Measurements from ENCODE around the gene TIMM13.
"Not testable (repeated sequence)": the region's sequence is repeated elsewhere in the genome, so short reads cannot be mapped to it uniquely, and the experiment has no call there.

The TIMM13 gene

DNA sequence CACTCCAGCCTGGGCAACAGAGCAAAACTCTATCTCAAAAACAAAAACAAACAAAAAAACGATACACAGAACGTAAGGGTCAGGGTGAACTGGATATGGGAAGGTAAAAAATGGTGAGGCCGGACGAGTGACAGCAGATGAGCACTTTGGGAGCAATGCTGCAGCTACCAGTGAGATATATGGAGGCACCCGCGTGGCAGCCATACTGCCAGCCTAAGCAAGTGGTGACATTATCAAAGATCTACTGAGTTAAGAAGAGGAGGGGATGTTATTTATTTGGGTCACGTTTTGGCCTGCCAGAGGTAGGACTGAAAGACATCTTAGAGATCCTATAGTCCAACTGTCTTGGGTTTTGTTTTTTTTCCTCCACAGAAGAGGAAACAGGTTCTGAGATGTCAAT is 14.2 kb downstream of the TIMM13 start:
- no peak for DNase-seq

DNA sequence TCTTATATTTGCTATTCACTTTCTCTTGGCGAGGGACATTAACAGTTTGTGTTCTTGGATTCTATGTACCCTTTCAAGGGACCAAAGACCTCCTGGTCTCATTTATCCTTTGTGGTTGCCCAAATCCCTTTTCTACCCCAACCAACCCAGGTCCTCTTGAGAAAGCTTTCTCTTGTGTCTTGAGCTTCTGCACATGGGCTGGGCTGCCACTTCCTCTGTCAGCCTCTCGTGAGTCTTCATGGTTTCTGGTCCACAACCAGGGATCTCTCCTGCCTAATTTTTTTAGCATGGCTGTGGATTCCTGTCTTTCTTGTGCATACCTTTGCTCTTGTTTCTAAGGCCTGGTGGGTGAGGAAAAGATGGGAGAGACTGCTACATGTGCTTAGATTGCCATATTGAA is 14.9 kb downstream of the TIMM13 start:
- DNase-seq, result no peak

GRCh38 chr19:2411709-2412108 is 15.7 kb downstream of the TIMM13 start:
- no peak for DNase-seq

DNA sequence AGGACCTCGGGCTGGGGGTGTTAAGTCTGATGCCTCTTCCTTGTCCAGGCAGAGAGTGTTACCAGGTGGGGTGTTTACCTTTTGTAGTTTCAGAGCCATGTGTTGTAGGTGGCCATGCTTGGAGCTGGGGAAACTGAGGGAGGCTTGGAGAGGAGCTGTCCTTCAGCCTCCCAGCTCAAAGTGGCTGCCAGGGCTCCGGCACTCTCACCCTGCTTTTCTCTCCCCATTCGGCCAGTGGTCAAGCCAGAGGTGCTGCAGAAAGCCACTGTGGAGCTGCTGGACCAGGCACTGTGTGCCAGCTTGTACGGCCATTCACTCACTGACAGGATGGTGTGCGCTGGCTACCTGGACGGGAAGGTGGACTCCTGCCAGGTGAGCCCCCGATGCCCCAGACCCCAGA is 17.4 kb downstream of the TIMM13 start:
- no peak for DNase-seq

GRCh38 chr19:2409352-2409912 is 18.0 kb downstream of the TIMM13 start:
- DNase-seq, result no peak

DNA sequence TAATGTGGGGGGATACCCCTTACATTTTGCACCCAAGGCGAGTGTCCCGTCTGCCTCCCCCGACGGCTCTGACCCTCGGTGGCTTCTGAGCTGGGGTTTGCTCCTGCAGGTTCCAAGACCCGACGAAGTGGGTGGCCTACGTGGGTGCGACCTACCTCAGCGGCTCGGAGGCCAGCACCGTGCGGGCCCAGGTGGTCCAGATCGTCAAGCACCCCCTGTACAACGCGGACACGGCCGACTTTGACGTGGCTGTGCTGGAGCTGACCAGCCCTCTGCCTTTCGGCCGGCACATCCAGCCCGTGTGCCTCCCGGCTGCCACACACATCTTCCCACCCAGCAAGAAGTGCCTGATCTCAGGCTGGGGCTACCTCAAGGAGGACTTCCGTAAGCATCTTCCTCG is 19.1 kb downstream of the TIMM13 start:
- DNase-seq, result no peak

DNA sequence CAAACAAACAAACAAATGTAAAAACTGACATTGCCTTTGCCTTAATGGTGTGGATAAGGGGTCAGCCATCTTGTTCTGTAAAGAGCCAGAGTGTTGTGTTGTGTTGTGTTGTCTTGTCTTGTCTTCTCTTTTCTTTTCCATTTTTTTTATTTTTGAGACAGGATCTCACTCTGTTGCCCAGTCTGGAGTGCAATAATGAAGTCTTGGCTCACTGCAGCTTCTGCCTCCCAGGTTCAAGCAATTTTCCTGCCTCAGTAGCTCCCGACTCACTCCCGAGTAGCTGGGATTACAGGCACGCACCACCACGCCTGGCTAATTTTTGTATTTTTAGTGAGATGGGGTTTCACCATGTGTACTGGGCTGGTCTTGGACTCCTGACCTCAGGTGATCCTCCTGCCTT is 27.8 kb downstream of the TIMM13 start:
- no peak for DNase-seq

DNA sequence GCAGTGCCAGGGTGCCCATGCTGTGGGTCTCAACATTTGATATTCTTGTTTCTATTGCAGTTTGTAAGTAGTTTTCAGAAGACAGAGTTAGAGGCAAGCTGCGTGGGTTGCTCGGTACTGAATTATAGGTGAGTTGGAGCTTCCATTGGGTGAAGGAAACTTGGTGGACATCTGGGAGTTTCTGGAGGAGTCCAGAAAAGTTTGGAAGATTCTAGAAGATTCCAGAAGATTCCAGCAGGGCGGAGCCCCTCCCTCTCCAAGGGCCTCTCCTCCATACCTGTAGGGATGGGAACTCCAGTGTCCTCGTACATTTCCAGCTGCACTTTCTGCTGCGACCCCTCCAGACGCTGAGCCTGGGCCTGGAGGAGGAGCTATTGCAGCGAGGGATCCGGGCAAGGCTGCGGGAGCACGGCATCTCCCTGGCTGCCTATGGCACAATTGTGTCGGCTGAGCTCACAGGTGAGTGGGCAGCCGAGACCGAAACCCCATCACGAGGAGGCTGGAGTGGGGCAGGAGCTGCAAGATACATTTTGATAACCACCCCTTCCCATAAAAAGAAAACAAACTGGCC is 28.6 kb downstream of the TIMM13 start:
- no peak for DNase-seq

DNA sequence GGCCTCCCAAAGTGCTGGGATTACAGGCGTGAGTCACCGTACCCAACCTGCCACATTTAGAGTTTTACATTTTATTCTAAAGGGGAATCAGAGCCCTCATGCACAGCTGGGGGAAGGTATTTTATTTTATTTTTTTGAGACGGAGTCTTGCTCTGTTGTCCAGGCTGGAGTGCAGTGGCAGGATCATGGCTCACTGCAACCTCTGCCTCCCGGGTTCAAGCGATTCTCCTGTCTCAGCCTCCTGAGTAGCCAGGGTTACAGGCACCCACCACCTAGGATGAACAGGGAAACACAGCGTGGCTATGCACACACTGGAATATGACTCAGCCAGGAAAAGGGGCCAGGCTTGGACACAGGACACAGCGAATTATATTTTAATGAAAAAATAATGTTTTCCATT is 30.2 kb downstream of the TIMM13 start:
- DNase-seq, result not testable (repeated sequence)

GRCh38 chr19:2395293-2395829 is 32.0 kb downstream of the TIMM13 start:
- DNase-seq, result not testable (repeated sequence)

DNA sequence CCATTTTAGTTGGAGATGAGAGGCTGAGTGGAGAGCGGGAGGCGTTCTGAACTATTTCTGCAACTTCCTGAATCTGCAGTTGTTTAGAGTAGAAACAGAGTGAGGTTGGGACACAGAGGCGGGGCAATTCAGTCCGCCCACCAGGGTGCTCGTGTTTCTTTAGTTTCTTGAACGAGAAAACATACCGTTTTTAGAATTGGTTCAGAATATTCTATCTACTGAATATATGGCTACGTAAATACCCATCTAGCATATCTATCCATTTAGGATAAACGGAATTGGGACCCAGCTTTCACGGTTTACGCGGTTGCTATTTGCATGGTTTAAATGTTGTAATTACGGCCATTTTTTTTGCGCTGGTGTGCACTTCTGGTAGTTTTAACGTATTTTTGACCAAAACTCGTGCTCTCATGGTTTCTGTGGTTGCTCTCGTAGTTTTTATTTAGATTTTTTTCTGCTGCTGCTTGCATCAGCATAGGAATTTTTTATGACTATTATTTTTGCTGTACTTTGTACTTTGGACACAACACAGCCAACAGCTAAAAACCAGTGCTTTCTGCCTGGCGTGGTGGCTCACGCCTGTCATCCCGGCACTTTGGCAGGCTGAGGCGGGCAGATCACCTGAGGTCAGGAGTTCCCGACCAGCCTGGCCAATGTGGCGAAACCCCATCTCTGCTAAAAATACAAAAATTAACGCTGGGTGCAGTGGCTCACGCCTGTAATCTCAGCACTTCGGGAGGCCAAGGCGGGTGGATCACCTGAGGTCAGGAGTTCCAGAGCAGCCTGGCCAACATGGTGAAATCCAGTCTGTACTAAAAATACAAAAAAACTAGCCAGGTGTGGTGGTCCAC is 32.7 kb downstream of the TIMM13 start:
- DNase-seq, result no peak

DNA sequence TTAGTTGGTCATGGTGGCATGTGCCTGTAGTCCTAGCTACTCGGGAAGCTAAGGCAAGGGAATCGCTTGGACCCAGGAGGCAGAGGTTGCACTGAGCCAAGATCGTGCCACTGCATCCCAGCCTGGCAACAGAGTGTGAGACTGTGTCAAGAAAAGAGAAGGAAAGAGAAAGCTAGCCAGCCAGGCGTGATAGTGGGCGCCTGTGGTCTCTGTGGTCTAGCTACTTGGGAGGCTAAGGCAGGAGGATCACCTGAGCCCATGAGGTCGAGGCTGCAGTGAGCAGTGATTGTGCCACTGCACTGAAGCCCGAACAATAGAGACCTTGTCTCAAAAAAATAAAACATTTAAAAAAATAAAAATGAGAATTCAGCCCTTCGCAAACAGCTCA is 33.3 kb downstream of the TIMM13 start:
- no peak for DNase-seq

GRCh38 chr19:2392899-2393298 is 34.5 kb downstream of the TIMM13 start:
- DNase-seq, result peak; percentile 7

DNA sequence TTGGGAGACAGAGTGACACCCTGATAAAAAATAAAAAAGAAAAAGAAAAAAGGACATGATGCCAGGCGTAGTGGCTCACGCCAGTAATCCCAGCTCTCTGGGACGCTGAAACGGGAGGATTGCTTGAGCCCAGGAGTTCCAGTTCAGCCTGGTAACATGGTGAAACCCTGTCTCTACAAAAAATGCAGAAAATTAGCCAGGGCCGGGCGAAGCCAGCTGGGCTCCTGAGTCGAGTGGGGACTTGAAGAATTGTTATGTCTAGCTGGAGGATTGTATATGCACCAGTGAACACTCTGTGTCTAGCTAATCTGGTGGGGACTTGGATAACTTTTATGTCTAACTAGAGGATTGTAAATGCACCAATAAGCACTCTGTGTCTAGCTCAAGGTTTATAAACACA is 35.0 kb downstream of the TIMM13 start:
- DNase-seq, result no peak

GRCh38 chr19:2391118-2391725 is 36.2 kb downstream of the TIMM13 start:
- DNase-seq, result peak; percentile 74

- DNase-seq, result no peak
Observed at GRCh38 chr19:2389594-2389993, 37.8 kb downstream of the TIMM13 start.

- DNase-seq, result peak; percentile 67
Observed at GRCh38 chr19:2387367-2388288, 39.8 kb downstream of the TIMM13 start.

DNA sequence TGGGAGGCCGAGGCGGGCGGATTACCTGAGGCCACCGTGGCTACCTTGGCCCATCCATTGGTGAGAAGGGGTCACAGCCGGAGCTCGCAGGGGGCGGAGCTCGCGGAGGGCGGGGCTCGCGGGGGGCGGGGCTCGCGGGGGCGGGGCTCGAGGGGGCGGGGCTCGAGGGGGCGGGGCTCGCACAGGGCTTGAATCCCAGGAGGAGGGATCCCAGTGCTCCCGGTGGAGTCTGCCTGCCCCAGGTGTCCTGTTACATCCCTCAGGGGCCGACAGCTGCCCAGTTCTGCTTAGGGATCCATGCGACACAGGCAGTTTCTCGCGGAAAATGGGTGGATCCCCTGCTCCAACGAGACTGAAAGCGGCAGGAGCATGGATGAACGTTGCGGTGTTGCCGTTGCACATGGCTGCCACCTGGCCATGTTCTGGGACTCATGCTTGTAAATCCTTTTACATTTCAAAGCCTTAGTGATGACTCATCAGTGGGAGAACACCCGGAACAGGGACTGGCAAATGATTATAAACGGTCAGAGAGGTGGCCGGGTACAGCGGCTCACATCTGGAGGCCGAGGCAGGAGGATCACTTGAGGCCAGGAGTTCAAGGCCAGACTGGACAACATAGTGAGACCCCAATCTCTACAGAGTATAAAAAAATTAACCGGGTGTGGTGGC is 42.2 kb downstream of the TIMM13 start:
- DNase-seq, result no peak

DNA sequence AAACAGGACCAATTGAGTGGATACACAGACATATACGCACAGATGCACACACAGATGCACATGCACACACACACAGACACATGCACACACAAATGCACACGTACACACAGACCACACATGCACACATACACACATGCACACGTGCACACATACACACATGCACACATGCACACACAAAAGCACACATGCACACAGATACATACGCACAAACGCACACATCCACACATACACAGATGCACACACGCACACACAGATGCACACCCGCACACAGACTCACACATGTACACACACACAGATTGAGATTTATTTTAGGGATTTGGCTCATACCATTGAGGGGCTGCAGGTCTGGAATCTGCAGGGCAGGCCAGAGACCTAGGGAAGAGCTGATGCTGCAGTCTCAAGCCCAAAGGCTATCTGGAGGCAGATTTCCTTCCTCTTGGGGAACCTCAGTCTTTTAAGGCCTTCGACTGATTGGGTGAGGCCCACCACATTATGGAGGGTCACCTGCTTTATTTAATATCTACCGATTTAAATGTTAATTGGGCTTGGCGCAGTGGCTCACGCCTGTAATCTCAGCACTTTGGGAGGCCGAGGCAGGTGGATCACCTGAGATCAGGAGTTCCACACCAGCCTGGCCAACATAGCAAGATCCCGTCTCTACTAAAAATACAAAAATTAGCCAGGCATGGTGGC is 44.7 kb downstream of the TIMM13 start:
- no peak for DNase-seq

- DNase-seq, result no peak
Observed at GRCh38 chr19:2381148-2381820, 46.1 kb downstream of the TIMM13 start.

DNA sequence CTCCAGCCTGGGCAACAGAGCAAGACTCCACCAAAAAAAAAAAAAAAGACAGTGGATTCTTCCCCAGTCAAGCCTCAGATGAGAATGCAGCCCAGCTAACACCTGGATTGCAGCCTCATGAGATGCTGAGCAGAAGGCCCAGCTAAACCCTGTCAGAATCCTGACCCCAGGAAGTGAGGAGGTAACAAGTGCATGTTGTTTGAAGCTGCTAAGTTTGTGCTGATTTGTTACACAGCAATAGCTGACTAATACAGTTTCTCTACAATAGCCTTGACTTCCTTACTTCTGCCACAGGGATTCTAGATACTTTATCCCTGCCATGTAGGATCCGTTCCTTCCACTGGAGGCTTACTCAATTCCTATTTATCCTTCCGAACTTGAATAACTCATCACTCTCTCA is 46.8 kb downstream of the TIMM13 start:
- no peak for DNase-seq
